ENCODE data around the gene IPO9. TPM values are rescaled to one million over a fixed set of nuclear protein-coding genes. Genes with fewer than 3 reads are reported as not detected.

Gene IPO9
- total RNA-seq, 1 donor, result 29.2 TPM

DNA sequence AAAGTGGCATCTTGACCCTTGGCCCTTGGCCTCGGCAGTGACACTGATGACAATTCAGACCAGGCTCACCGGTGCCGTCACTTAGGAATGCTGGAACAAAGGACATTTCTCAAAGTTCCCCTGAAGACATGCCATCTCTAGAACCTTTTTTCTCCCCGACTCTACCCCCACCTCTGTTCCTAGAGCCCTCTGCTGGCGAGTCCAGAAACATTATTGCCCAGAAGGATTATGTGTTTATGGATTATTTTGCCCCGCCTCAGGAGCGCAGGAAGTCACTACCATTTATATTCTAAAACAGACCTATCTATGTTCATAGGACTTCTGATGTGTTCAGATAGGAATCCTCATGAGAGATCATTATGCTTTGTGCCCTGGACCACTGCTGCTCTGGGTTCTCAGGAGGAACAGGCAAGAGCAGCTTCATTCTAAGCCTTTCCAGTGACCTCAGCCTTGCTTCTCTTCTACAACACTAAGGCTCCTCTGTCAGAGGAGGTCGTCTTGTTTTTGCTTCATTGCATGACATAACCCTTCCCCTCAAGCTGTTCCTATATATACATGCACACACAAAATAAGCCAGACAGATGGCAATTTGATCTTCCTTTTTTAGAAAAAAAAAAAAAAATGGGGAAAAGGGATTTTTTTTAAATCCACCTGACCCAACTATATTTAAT lies 47.3 kb downstream of the IPO9 start:
- DNase-seq (ENCODE audit: low read depth), result no peak
- no peak overlapping the region for H3K4me3 ChIP-seq (ENCODE audit: low read depth, low read length)
- TF ChIP-seq, protein P1, sequence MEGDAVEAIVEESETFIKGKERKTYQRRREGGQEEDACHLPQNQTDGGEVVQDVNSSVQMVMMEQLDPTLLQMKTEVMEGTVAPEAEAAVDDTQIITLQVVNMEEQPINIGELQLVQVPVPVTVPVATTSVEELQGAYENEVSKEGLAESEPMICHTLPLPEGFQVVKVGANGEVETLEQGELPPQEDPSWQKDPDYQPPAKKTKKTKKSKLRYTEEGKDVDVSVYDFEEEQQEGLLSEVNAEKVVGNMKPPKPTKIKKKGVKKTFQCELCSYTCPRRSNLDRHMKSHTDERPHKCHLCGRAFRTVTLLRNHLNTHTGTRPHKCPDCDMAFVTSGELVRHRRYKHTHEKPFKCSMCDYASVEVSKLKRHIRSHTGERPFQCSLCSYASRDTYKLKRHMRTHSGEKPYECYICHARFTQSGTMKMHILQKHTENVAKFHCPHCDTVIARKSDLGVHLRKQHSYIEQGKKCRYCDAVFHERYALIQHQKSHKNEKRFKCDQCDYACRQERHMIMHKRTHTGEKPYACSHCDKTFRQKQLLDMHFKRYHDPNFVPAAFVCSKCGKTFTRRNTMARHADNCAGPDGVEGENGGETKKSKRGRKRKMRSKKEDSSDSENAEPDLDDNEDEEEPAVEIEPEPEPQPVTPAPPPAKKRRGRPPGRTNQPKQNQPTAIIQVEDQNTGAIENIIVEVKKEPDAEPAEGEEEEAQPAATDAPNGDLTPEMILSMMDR (IDR thresholded peaks at IDR 0.05; ENCODE audit: insufficient read depth, low read length), result peak; percentile 35

DNA sequence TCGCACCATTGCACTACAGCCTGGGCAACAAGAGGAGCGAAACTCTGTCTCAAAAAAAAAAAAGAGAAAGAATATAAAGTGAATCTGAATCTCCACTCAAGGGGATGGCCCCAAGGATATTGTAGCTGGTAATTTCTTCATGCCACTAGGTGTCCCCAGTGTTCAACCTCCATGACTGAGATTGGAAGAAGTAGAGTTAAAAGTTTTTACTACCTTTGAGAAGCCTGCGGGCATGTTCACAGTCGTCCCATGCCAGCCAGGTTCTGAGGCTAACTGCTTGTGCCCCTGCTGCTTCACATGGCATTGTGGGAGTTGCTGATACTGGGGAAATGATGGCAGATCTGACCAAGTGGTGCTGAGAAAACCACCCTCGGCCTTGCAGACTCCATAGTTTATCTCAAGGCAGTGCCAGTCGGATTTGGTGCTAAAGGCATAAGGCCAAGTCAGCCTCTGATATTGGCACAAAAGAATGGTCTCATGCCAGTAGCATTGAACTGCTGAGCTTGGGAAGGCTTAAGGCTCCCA lies 49.0 kb downstream of the IPO9 start:
- DNase-seq (ENCODE audit: low read depth), result peak; percentile 70
- TF ChIP-seq, protein P1 (IDR thresholded peaks at IDR 0.05; ENCODE audit: insufficient read depth, low read length), result peak; percentile 76
- no peak overlapping the region for H3K4me3 ChIP-seq (ENCODE audit: low read depth, low read length)

DNA sequence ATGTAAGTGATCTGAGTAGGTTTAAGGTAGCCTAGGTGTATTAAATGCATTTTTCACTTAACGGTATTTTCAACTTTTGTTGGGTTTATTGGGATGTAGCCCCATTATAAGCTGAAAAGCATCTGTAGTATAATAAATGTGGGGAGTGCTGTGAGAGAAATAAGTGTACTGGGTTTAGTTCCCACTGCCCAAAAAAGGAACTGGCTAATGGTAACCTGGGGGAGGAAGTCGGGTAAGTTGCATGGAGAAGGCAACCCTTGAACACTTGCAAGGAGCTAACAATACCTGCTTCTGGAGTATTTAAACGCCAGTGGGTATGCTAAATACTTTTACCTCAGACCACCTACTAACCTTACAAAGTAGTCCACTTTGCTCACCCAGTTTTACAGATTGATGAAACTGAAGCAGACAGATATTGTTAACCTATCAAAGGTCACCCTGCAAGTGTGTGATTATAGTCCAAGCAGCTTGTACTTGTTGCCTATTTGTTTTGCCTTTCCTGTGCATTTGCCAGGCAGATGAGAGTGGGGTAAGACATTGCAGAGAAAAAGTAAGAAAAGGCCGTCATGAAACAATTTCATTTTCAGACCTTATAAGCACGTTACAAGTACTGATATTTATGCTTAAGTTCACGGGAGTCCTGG lies 52.1 kb downstream of the IPO9 start:
- DNase-seq (ENCODE audit: low read depth), result no peak
- TF ChIP-seq, protein P1 (IDR thresholded peaks at IDR 0.05; ENCODE audit: insufficient read depth, low read length), result no peak

DNA sequence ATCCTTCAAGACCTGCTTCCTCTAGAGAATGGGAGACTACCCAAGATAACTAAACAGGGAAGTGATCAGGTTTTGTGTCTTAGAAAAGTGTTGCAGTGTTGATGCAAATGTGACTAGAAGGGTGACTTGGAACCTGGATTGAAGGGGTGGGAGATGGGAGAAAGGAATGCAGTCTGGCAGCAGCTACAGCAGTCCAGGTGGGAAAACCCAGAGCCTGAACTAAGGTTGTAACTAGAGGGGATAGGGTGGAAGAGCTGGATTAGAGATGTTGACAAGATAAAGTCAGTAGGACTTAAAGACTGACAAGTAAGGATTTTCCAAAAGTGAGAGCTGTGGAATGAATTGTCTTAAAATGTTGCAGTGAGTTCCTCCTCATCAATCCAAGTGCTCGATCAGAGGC lies 52.7 kb downstream of the IPO9 start:
- DNase-seq (ENCODE audit: low read depth), result no peak
- TF ChIP-seq, protein P1 (IDR thresholded peaks at IDR 0.05; ENCODE audit: insufficient read depth, low read length), result no peak
- no peak overlapping the region for H3K4me3 ChIP-seq (ENCODE audit: low read depth, low read length)

More for the DNA sequence above, 52.1 kb downstream of the IPO9 start:
- no peak overlapping the region for H3K4me3 ChIP-seq (ENCODE audit: low read depth, low read length)

DNA sequence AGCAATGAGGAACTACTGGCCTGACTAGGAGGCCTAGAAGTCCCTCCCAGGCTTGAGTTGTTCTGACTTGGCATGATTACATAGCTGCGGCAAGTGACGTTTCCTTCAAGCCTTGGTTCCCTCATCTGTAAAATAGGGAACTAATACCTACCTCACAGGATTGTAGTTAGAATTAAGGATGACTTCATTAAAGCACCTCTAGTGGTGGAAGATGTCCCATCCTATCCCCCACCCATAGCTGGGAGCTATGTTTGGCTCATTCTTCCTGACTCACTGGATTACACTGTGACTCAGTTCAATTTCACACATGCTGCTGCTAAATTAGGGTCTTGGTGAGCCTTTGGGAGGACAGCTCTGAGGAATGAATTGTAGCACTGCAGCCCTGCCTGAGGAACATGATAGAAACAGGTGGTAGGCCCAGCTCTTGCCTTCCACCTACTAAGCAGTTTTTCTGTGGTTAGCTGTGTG lies 53.7 kb downstream of the IPO9 start:
- TF ChIP-seq, protein P1 (IDR thresholded peaks at IDR 0.05; ENCODE audit: insufficient read depth, low read length), result peak; percentile 32

DNA sequence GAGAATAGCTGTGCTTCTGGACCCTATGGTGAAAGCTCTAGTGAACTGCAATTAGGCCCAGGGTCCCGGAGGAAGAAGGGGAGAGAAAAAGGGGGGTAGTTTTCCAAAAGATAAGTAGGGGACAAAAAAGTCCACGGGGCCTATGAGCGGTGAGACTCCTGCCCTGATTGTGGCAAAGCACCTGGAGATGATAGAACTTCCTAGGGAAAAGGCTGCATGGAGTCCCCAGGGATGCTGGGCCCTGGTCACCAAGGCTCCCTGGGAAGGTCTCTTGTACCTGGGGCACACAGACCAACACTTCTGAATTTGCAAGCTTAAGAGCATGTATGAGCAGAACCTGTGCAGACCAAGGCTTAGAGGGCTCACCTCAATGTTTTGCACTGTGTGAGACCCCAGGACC lies 54.3 kb downstream of the IPO9 start:
- H3K4me3 ChIP-seq (ENCODE audit: low read depth, low read length), result no peak overlapping the region
- TF ChIP-seq, protein P1 (IDR thresholded peaks at IDR 0.05; ENCODE audit: insufficient read depth, low read length), result no peak
- DNase-seq (ENCODE audit: low read depth), result no peak

More for the DNA sequence above, 53.7 kb downstream of the IPO9 start:
- no peak overlapping the region for H3K4me3 ChIP-seq (ENCODE audit: low read depth, low read length)
- peak; percentile 72 for DNase-seq (ENCODE audit: low read depth)
